AG09319 (cell line): ENCODE results near the gene NCR3LG1.

Experiments used
- DNase-seq: peaks from one replicate; pipeline ENCODE4 v3.0.0-alpha.2; 2010; ENCODE audit warnings: low read depth; ENCODE audit errors: extremely low read depth
- CTCF ChIP-seq: IDR thresholded peaks from 2 replicates; pipeline ENCODE4 v1.5.1; 2011; ENCODE audit warnings: low read depth, mild to moderate bottlenecking, inconsistent platforms, low read length, moderate library complexity

The NCR3LG1 gene

GRCh38 chr11:17400048-17400775 lies 48.6 kb downstream of the NCR3LG1 start:
- no peak for DNase-seq
- no peak for TF ChIP-seq CTCF

GRCh38 chr11:17401316-17401715 lies 49.7 kb downstream of the NCR3LG1 start:
- DNase-seq: no peak
- TF ChIP-seq CTCF: no peak

GRCh38 chr11:17401841-17402240 lies 50.2 kb downstream of the NCR3LG1 start:
- no peak for DNase-seq
- TF ChIP-seq CTCF: no peak

GRCh38 chr11:17402486-17402885 lies 50.9 kb downstream of the NCR3LG1 start:
- DNase-seq: no peak
- TF ChIP-seq CTCF: no peak

GRCh38 chr11:17403980-17404759 lies 52.6 kb downstream of the NCR3LG1 start:
- TF ChIP-seq CTCF: no peak
- no peak for DNase-seq

GRCh38 chr11:17405232-17406005 lies 53.8 kb downstream of the NCR3LG1 start:
- DNase-seq: peak; percentile 14
- TF ChIP-seq CTCF: peak; percentile 24
